Endothelial cell of umbilical vein (primary cell): Measurements from ENCODE around the gene PTPRE. TPM values are rescaled to one million over a fixed set of nuclear protein-coding genes. Genes with fewer than 3 reads are reported as not detected.

Source experiments
- BruUV-seq: library from RNA; stranded (reverse); fragments of 400-500 nt; replicated peaks from 2 replicates; lab custom pipeline; 2021; lab: Mats Ljungman, UMichigan
- CTCF ChIA-PET: fragments of 300-600, 350-600 bp; sonication (Branson Sonifier 250); formaldehyde crosslinking; loops from one replicate; lab custom pipeline; 2021; ENCODE audit warnings: antibody characterized with exemption, inconsistent platforms; lab: Charles Lee
- POLR2A ChIA-PET: fragments of 300-600, 350-600 bp; sonication (Branson Sonifier 250); formaldehyde crosslinking; loops from one replicate; lab custom pipeline; 2021; ENCODE audit warnings: antibody characterized with exemption, inconsistent platforms; lab: Charles Lee
- DNase-seq: peaks from one replicate; pipeline ENCODE4 v3.0.0-alpha.2; 2011; ENCODE audit warnings: low read depth, low spot score
- FAIRE-seq: peaks from 2 replicates; lab custom pipeline; 2011; peaks lifted over from hg19 to GRCh38; lab: Jason Lieb, UNC
- H2AFZ ChIP-seq: 2 replicates; pipeline ENCODE4 v1.6.0; 2012; ENCODE audit warnings: low read depth, low read length, control low read depth, inconsistent platforms
- H3K27ac ChIP-seq: 2 replicates; pipeline ENCODE4 v1.5.1; 2011; ENCODE audit warnings: low read depth, mild to moderate bottlenecking, control low read depth, low read length, moderate library complexity; ENCODE audit not compliant: insufficient read depth
- H3K27me3 ChIP-seq, 2 experiments: 2 replicates each; pipeline versions ENCODE4 v1.6.0 to v1.6.1; 2011; ENCODE audit warnings: low read length in 2 of 2, mixed read lengths in 1 of 2; ENCODE audit not compliant: control insufficient read depth in 2 of 2, insufficient read depth in 2 of 2
- H3K36me3 ChIP-seq, 2 experiments: 2 replicates in 1 of 2; 3 replicates in 1 of 2; pipeline ENCODE4 v1.5.1; 2011; ENCODE audit warnings: low read length in 2 of 2, mild to moderate bottlenecking in 1 of 2, moderate library complexity in 1 of 2; ENCODE audit not compliant: control insufficient read depth in 2 of 2, insufficient read depth in 2 of 2; ENCODE audit errors: extremely low read depth in 1 of 2
- H3K4me1 ChIP-seq: 3 replicates; pipeline ENCODE4 v1.5.1; 2011; ENCODE audit warnings: mild to moderate bottlenecking, low read length; ENCODE audit not compliant: control insufficient read depth, insufficient read depth; ENCODE audit errors: extremely low read depth
- H3K4me2 ChIP-seq: 2 replicates; pipeline ENCODE4 v1.6.1; 2011; ENCODE audit warnings: low read length, control low read depth, mixed read lengths; ENCODE audit not compliant: insufficient read depth
- H3K4me3 ChIP-seq, 3 experiments: fragments of 200-600 bp in 1 of 3; sonication (generic), shearing (Covaris generic) in 1 of 3; replicated peaks in 1 of 3; 2 replicates each; pipeline ENCODE4 v1.5.1; 2011 to 2016; ENCODE audit warnings: control low read depth in 3 of 3, low read length in 3 of 3, mild to moderate bottlenecking in 2 of 3, inconsistent platforms in 1 of 3, low read depth in 1 of 3, moderate library complexity in 1 of 3; ENCODE audit not compliant: insufficient read depth in 1 of 3
- H3K79me2 ChIP-seq: 2 replicates; pipeline ENCODE4 v1.6.0; 2012; ENCODE audit warnings: low read length, inconsistent platforms; ENCODE audit not compliant: control insufficient read depth, insufficient read depth
- H3K9ac ChIP-seq: replicated peaks from 2 replicates; pipeline ENCODE3; 2011; ENCODE audit warnings: low read length, control low read depth; ENCODE audit not compliant: insufficient read depth; ENCODE audit errors: extremely low read depth
- H3K9me1 ChIP-seq: replicated peaks from 3 replicates; pipeline ENCODE4 v1.6.0; 2011; ENCODE audit warnings: mild to moderate bottlenecking, low read length; ENCODE audit not compliant: control insufficient read depth, insufficient read depth; ENCODE audit errors: extremely low read depth
- H3K9me3 ChIP-seq: replicated peaks from 2 replicates; pipeline ENCODE4 v1.5.1; 2012; ENCODE audit warnings: low read length, inconsistent platforms; ENCODE audit not compliant: control insufficient read depth, insufficient read depth
- H4K20me1 ChIP-seq: replicated peaks from 2 replicates; pipeline ENCODE3; 2011; ENCODE audit warnings: mild to moderate bottlenecking, low read length; ENCODE audit not compliant: control insufficient read depth, insufficient read depth; ENCODE audit errors: extremely low read depth
- EZH2 ChIP-seq: IDR thresholded peaks from 2 replicates; pipeline ENCODE4 v1.6.1; 2012; ENCODE audit warnings: borderline replicate concordance, low read depth, mild to moderate bottlenecking, moderate library complexity, low read length, inconsistent platforms; ENCODE audit not compliant: severe bottlenecking
- FOS ChIP-seq: IDR thresholded peaks from 2 replicates; pipeline ENCODE4 v1.6.1; 2011; ENCODE audit warnings: mild to moderate bottlenecking, low read length, moderate library complexity, borderline replicate concordance; ENCODE audit not compliant: insufficient read depth
- GATA2 ChIP-seq: IDR thresholded peaks from 2 replicates; pipeline ENCODE4 v1.7.0; 2011; ENCODE audit warnings: low read depth, mild to moderate bottlenecking, moderate library complexity, mixed read lengths, low read length; ENCODE audit not compliant: insufficient read length, insufficient read depth
- JUN ChIP-seq: IDR thresholded peaks from 2 replicates; pipeline ENCODE4 v1.6.1; 2011; ENCODE audit warnings: borderline replicate concordance, low read depth; ENCODE audit not compliant: insufficient read length, insufficient read depth
- MYC ChIP-seq: IDR thresholded peaks from one replicate; pipeline ENCODE4 v1.6.1; 2011; ENCODE audit warnings: mild to moderate bottlenecking, low read depth, low read length
- POLR2A ChIP-seq: IDR thresholded peaks from 2 replicates; pipeline ENCODE4 v1.6.1; 2012; ENCODE audit warnings: low read depth, mild to moderate bottlenecking, control low read depth, low read length
- POLR2AphosphoS5 ChIP-seq: IDR thresholded peaks from 2 replicates; pipeline ENCODE4 v1.6.1; 2012; ENCODE audit warnings: low read depth, mild to moderate bottlenecking, control low read depth, low read length, moderate library complexity; ENCODE audit not compliant: insufficient read depth
- dilution Hi-C: fragments of 300-500 bp; cut with MboI; formaldehyde crosslinking; loops from one replicate; pipeline ENCODE4 v1.15.0; 2019; ENCODE audit warnings: low sequenced_read_pairs; ENCODE audit not compliant: extremely low pct_ligation_motif_present
- intact Hi-C: fragments of 100-400 bp; cut with micrococcal nuclease; formaldehyde crosslinking; loops from one replicate; pipeline ENCODE4 v1.10.0; 2022
- polyA plus RNA-seq, 4 experiments: library from polyadenylated mRNA; depleted of rRNA in 3 of 4; stranded (reverse) in 3 of 4; unstranded in 1 of 4; fragments of >200 nt; gene quantifications; 2 replicates each; pipeline versions ENCODE4 v1.2.1 to v1.2.3, GENCODE V29; 2011 to 2012; ENCODE audit warnings: missing spikeins in 1 of 4
- total RNA-seq: library from RNA; stranded (reverse); gene quantifications from 2 replicates; pipeline ENCODE4 v1.2.3, GENCODE V29; 2021
- TF ChIP-seq, protein P1 (sequence below), 2 donors: IDR thresholded peaks; 1 replicate in 1 of 2; 2 replicates in 1 of 2; pipeline ENCODE4 v1.5.1; 2011; ENCODE audit warnings: low read length in 2 of 2, mild to moderate bottlenecking in 2 of 2, moderate library complexity in 2 of 2, control low read depth in 1 of 2, inconsistent platforms in 1 of 2, low read depth in 1 of 2; ENCODE audit not compliant: insufficient read depth in 1 of 2; ENCODE audit errors: extremely low read depth in 1 of 2
- TF ChIP-seq, protein P2 (sequence below): IDR thresholded peaks from 2 replicates; pipeline ENCODE4 v1.6.1; 2011; ENCODE audit not compliant: insufficient read depth, insufficient read length

The PTPRE gene
- total and polyA plus RNA-seq, 2 donors (not counting 3 experiments of a cell fraction or from before 2014, with no cell fraction given): 37.3 to 116 TPM

DNA sequence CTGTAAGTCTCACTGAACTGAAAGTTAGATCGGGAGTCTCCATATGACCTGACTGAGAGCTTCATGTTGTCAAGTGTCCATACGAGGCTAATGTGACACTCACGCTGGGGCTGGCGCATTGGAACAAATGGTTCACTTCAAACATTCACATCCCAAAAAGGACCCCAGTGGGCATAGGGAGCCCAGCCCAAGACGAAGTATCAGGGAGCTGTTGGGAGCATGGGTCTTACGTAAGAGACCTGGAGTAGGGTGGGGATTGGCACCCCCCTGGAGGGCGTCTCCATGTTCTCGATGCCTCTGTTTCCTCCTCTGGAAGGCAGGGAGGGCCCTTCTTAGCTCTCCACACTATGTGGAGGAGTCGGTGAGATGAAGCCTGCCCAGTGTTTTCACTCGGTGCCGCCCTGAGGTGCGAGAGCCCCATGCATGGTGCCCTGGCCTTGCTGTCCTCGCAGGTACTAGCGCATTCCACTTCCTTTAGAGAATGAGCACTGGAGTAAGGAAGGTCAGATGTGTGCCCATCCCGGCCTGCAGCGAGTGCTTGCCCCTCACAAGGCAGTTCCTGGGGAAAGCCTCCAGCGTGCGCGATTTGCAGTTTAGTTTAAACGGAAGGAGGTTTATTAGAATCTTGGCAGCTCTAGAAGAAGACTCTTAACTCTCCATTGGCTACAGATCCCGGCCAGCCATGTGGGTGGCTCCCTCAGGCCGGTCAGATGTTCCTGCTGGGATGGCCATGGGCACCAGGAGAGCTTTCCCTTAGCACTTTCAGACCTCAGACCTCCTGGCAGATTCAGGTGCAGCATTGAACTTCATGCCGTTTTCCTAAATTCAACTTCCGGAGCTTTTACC is 64.4 kb downstream of the PTPRE start:
- Histone ChIP-seq H3K4me3 (no peak overlapping the region), H3K79me2 (no peaks in the 10 kb centered on the region), H3K27ac (no peak overlapping the region), H3K9me3 (no peaks in the 10 kb centered on the region), H3K27me3 (no peaks in the 10 kb centered on the region), H3K4me1 (peaks cover 27% of the 10 kb centered on the region), H3K9ac (no peak overlapping the region), H4K20me1 (no peaks in the 10 kb centered on the region), H3K36me3 (no peaks in the 10 kb centered on the region), H3K4me2 (no peak overlapping the region), H3K9me1 (no peaks in the 10 kb centered on the region), H2AFZ (no peak overlapping the region)
- CTCF ChIA-PET: interaction anchor here (1.1 to 1.9 kb wide), 2 partner anchors 9 to 39 kb away, joined by 3 to 7 read pairs; no protein-coding TSS in a partner anchor
- FAIRE-seq: no peak
- POLR2A ChIA-PET: no interaction called here
- intact Hi-C loops: no loop called here
- TF ChIP-seq POLR2A (no peak), POLR2AphosphoS5 (no peak), MYC (no peak), EZH2 (no peak), JUN (no peak), GATA2 (no peak), FOS (no peak)
- TF ChIP-seq, protein P1, sequence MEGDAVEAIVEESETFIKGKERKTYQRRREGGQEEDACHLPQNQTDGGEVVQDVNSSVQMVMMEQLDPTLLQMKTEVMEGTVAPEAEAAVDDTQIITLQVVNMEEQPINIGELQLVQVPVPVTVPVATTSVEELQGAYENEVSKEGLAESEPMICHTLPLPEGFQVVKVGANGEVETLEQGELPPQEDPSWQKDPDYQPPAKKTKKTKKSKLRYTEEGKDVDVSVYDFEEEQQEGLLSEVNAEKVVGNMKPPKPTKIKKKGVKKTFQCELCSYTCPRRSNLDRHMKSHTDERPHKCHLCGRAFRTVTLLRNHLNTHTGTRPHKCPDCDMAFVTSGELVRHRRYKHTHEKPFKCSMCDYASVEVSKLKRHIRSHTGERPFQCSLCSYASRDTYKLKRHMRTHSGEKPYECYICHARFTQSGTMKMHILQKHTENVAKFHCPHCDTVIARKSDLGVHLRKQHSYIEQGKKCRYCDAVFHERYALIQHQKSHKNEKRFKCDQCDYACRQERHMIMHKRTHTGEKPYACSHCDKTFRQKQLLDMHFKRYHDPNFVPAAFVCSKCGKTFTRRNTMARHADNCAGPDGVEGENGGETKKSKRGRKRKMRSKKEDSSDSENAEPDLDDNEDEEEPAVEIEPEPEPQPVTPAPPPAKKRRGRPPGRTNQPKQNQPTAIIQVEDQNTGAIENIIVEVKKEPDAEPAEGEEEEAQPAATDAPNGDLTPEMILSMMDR (IDR thresholded peaks at IDR 0.05; ENCODE audit: extremely low read depth in 1 of 2, insufficient read depth in 1 of 2, low read depth in 1 of 2, low read length in 2 of 2): no peak
- TF ChIP-seq, protein P2, sequence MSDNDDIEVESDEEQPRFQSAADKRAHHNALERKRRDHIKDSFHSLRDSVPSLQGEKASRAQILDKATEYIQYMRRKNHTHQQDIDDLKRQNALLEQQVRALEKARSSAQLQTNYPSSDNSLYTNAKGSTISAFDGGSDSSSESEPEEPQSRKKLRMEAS: no peak
- dilution Hi-C loops: no loop called here
- no TSS peak for BruUV-seq
- no peak for DNase-seq
